HG03280 (cell line): ENCODE data around the gene PBX2.
"Not testable (repeated sequence)": the region's sequence is repeated elsewhere in the genome, so short reads cannot be mapped to it uniquely, and the experiment has no call there.

Source experiments
- ATAC-seq: cut with Tn5 transposase; IDR thresholded peaks from one replicate; pipeline ENCODE4 v1.9.1; 2021; ENCODE audit warnings: mild to moderate bottlenecking, moderate library complexity; ENCODE audit not compliant: unreplicated experiment

Gene PBX2

GRCh38 chr6:32190054-32190851 lies at the start of gene PBX2:
PBX2 (minus strand) TSS chr6:32190202; CDS start chr6:32189915, 287 bp downstream.
- peak; percentile 68 for ATAC-seq

- no peak for ATAC-seq
Observed at GRCh38 chr6:32239462-32239861, 49.5 kb upstream of the PBX2 start.

GRCh38 chr6:32234934-32235333 lies 44.9 kb upstream of the PBX2 start:
- no peak for ATAC-seq

GRCh38 chr6:32226434-32226833 lies 36.4 kb upstream of the PBX2 start:
- no peak for ATAC-seq

- ATAC-seq = no peak
Observed at GRCh38 chr6:32224696-32225095, 34.7 kb upstream of the PBX2 start.

- ATAC-seq = no peak
Observed at GRCh38 chr6:32223258-32224235, 33.5 kb upstream of the PBX2 start, which contains the start of gene NOTCH4. NOTCH4 (minus strand) TSS chr6:32224067; CDS start chr6:32223928, 139 bp downstream.

- ATAC-seq = no peak
Observed at GRCh38 chr6:32222333-32223230, 32.6 kb upstream of the PBX2 start.

GRCh38 chr6:32220021-32220420 lies 30.0 kb upstream of the PBX2 start:
- ATAC-seq = no peak

- ATAC-seq = no peak
Observed at GRCh38 chr6:32218167-32218566, 28.2 kb upstream of the PBX2 start.

- ATAC-seq = no peak
Observed at GRCh38 chr6:32216998-32217397, 27.0 kb upstream of the PBX2 start.

GRCh38 chr6:32216285-32216684 lies 26.3 kb upstream of the PBX2 start:
- ATAC-seq = no peak

GRCh38 chr6:32215617-32216016 lies 25.6 kb upstream of the PBX2 start:
- ATAC-seq = no peak

- no peak for ATAC-seq
Observed at GRCh38 chr6:32214126-32214525, 24.1 kb upstream of the PBX2 start.

GRCh38 chr6:32213649-32214048 lies 23.6 kb upstream of the PBX2 start:
- no peak for ATAC-seq

- ATAC-seq = no peak
Observed at GRCh38 chr6:32212076-32212760, 22.2 kb upstream of the PBX2 start.

- ATAC-seq = not testable (repeated sequence)
Observed at GRCh38 chr6:32211432-32211831, 21.4 kb upstream of the PBX2 start.

GRCh38 chr6:32210191-32210601 lies 20.2 kb upstream of the PBX2 start:
- no peak for ATAC-seq

GRCh38 chr6:32208996-32209395 lies 19.0 kb upstream of the PBX2 start:
- no peak for ATAC-seq

GRCh38 chr6:32204268-32204715 lies 14.3 kb upstream of the PBX2 start:
- no peak for ATAC-seq
